SK-N-SH treated with all-trans-retinoic acid at 6 μM for 48 hours (cell line): ENCODE measurements around the gene ZNHIT2.
A peak's percentile ranks its signal among the peaks of the same experiment; 100 is the strongest.

Experiments used
- ATAC-seq: fragments of 200-7000 bp; cut with Tn5 transposase; 3 replicates; pipeline ENCODE4 v1.9.1; 2020; ENCODE audit warnings: mild to moderate bottlenecking, moderate library complexity
- ARNTL ChIP-seq: fragments of 450-650 bp; formaldehyde crosslinking; IDR thresholded peaks from 2 replicates; pipeline ENCODE4 v1.5.0; 2020; ENCODE audit warnings: low read depth, mild to moderate bottlenecking, moderate library complexity, borderline replicate concordance
- BACH2 ChIP-seq: fragments of 250-450 bp; sonication (Bioruptor Pico); IDR thresholded peaks from 2 replicates; pipeline ENCODE4 v1.9.0; 2021; ENCODE audit warnings: mild to moderate bottlenecking, borderline replicate concordance
- CREB5 ChIP-seq: fragments of 250-450 bp; sonication (Bioruptor Pico); IDR thresholded peaks from 2 replicates; pipeline ENCODE4 v1.5.1; 2020; ENCODE audit warnings: low read depth, mild to moderate bottlenecking, moderate library complexity
- CSDC2 ChIP-seq: fragments of 250-450 bp; sonication (Bioruptor Pico); IDR thresholded peaks from 2 replicates; pipeline ENCODE4 v1.5.0; 2020; ENCODE audit warnings: mild to moderate bottlenecking, moderate library complexity
- CSRNP3 ChIP-seq: fragments of 250-450 bp; sonication (Bioruptor Pico); IDR thresholded peaks from 2 replicates; pipeline ENCODE4 v1.5.1; 2021; ENCODE audit warnings: mild to moderate bottlenecking, moderate library complexity
- ESRRG ChIP-seq: fragments of 250-450 bp; sonication (Bioruptor Pico); IDR thresholded peaks from 2 replicates; pipeline ENCODE4 v1.6.1; 2021; ENCODE audit warnings: mild to moderate bottlenecking
- GLIS3 ChIP-seq: fragments of 250-450 bp; sonication (Bioruptor Pico); IDR thresholded peaks from 2 replicates; pipeline ENCODE4 v1.5.0; 2020; ENCODE audit warnings: mild to moderate bottlenecking, moderate library complexity
- ISL1 ChIP-seq: fragments of 250-450 bp; sonication (Bioruptor Pico); IDR thresholded peaks from 2 replicates; pipeline ENCODE4 v2.1.2; 2022; ENCODE audit warnings: mild to moderate bottlenecking, moderate library complexity
- OSR1 ChIP-seq: fragments of 250-450 bp; sonication (Bioruptor Pico); IDR thresholded peaks from 2 replicates; pipeline ENCODE4 v1.8.0; 2022; ENCODE audit warnings: moderate library complexity, mild to moderate bottlenecking, inconsistent platforms
- PATZ1 ChIP-seq: fragments of 250-450 bp; sonication (Bioruptor Pico); IDR thresholded peaks from 2 replicates; pipeline ENCODE4 v1.8.0; 2020; ENCODE audit warnings: mild to moderate bottlenecking, moderate library complexity, borderline replicate concordance
- POU6F1 ChIP-seq: fragments of 250-450 bp; sonication (Bioruptor Pico); IDR thresholded peaks from 2 replicates; pipeline ENCODE4 v1.8.0; 2021; ENCODE audit warnings: low read depth, mild to moderate bottlenecking, moderate library complexity, borderline replicate concordance
- PPARA ChIP-seq: fragments of 250-450 bp; sonication (Bioruptor Pico); IDR thresholded peaks from 2 replicates; pipeline ENCODE4 v1.5.0; 2020; ENCODE audit warnings: mild to moderate bottlenecking, borderline replicate concordance
- RARB ChIP-seq: fragments of 250-450 bp; sonication (Bioruptor Pico); IDR thresholded peaks from 2 replicates; pipeline ENCODE4 v1.8.0; 2021; ENCODE audit warnings: mild to moderate bottlenecking, moderate library complexity
- SNAI2 ChIP-seq: fragments of 250-450 bp; sonication (Bioruptor Pico); IDR thresholded peaks from 2 replicates; pipeline ENCODE4 v1.5.0; 2020; ENCODE audit warnings: mild to moderate bottlenecking, moderate library complexity
- TOX ChIP-seq: fragments of 250-450 bp; sonication (Bioruptor Pico); IDR thresholded peaks from 2 replicates; pipeline ENCODE4 v1.8.0; 2021; ENCODE audit warnings: mild to moderate bottlenecking, moderate library complexity, borderline replicate concordance
- TSHZ2 ChIP-seq: fragments of 250-450 bp; sonication (Bioruptor Pico); IDR thresholded peaks from 2 replicates; pipeline ENCODE4 v1.5.0; 2020; ENCODE audit warnings: mild to moderate bottlenecking, moderate library complexity
- ZC3H10 ChIP-seq: fragments of 250-450 bp; sonication (Bioruptor Pico); IDR thresholded peaks from 2 replicates; pipeline ENCODE4 v1.5.1; 2021; ENCODE audit warnings: mild to moderate bottlenecking, moderate library complexity
- ZFP3 ChIP-seq: fragments of 250-450 bp; sonication (Bioruptor Pico); IDR thresholded peaks from 2 replicates; pipeline ENCODE4 v1.5.0; 2020; ENCODE audit warnings: mild to moderate bottlenecking, moderate library complexity
- ZFP30 ChIP-seq: fragments of 450-650 bp; formaldehyde crosslinking; IDR thresholded peaks from 2 replicates; pipeline ENCODE4 v1.5.0; 2022; ENCODE audit warnings: mild to moderate bottlenecking, moderate library complexity
- ZNF565 ChIP-seq: fragments of 450-650 bp; formaldehyde crosslinking; conservative IDR thresholded peaks from 2 replicates; pipeline ENCODE4 v1.5.0; 2020; ENCODE audit warnings: low read depth, mild to moderate bottlenecking, moderate library complexity
- ZNF70 ChIP-seq: fragments of 450-650 bp; formaldehyde crosslinking; IDR thresholded peaks from 2 replicates; pipeline ENCODE4 v1.5.0; 2020; ENCODE audit warnings: mild to moderate bottlenecking, moderate library complexity
- ZNF8 ChIP-seq: fragments of 450-650 bp; formaldehyde crosslinking; IDR thresholded peaks from 2 replicates; pipeline ENCODE4 v1.5.0; 2020; ENCODE audit warnings: mild to moderate bottlenecking, moderate library complexity

Gene ZNHIT2

GRCh38 chr11:65118097-65118837 lies 766 bp upstream of the ZNHIT2 start:
- no peak for TF ChIP-seq POU6F1 (CRISPR knock-in tag)
- no peak for TF ChIP-seq SNAI2 (CRISPR knock-in tag)
- no peak for TF ChIP-seq TOX (CRISPR knock-in tag)
- no peak for TF ChIP-seq OSR1 (CRISPR knock-in tag)
- TF ChIP-seq ZFP30 (CRISPR knock-in tag), result no peak
- TF ChIP-seq ESRRG (CRISPR knock-in tag), result no peak
- TF ChIP-seq TSHZ2 (CRISPR knock-in tag), result no peak
- no peak for TF ChIP-seq ARNTL (CRISPR knock-in tag)
- TF ChIP-seq ZC3H10 (CRISPR knock-in tag), result no peak
- no peak for TF ChIP-seq RARB
- TF ChIP-seq ZNF70 (CRISPR knock-in tag), result no peak
- no peak for TF ChIP-seq CSDC2
- TF ChIP-seq BACH2 (CRISPR knock-in tag), result no peak
- TF ChIP-seq CSRNP3 (CRISPR knock-in tag), result no peak
- no peak for TF ChIP-seq GLIS3 (CRISPR knock-in tag)
- TF ChIP-seq ZNF565 (CRISPR knock-in tag), result no peak
- TF ChIP-seq PPARA, result no peak
- no peak for TF ChIP-seq ZFP3 (CRISPR knock-in tag)
- no peak for TF ChIP-seq ZNF8 (CRISPR knock-in tag)
- TF ChIP-seq CREB5, result no peak
- ATAC-seq, result no peak

GRCh38 chr11:65116370-65117205 lies 913 bp downstream of the ZNHIT2 start:
- peak; percentile 2 for ATAC-seq
- no peak for TF ChIP-seq PATZ1 (CRISPR knock-in tag)
- TF ChIP-seq TOX (CRISPR knock-in tag), result no peak
- no peak for TF ChIP-seq SNAI2 (CRISPR knock-in tag)
- no peak for TF ChIP-seq ZNF70 (CRISPR knock-in tag)
- TF ChIP-seq ZNF8 (CRISPR knock-in tag), result no peak
- TF ChIP-seq ESRRG (CRISPR knock-in tag), result no peak
- TF ChIP-seq CSRNP3 (CRISPR knock-in tag), result no peak
- 0 out of 2 replicates have a peak, but pooled peaks have one; percentile 17 for TF ChIP-seq ZFP30 (CRISPR knock-in tag)
- no peak for TF ChIP-seq PPARA
- TF ChIP-seq BACH2 (CRISPR knock-in tag), result no peak
- TF ChIP-seq CSDC2, result peak; percentile 11; the same call in 1 of the 2 replicates
- no peak for TF ChIP-seq ISL1 (CRISPR knock-in tag)
- TF ChIP-seq OSR1 (CRISPR knock-in tag), result no peak
- no peak for TF ChIP-seq GLIS3 (CRISPR knock-in tag)
- no peak for TF ChIP-seq CREB5
- TF ChIP-seq ARNTL (CRISPR knock-in tag), result no peak
- TF ChIP-seq ZNF565 (CRISPR knock-in tag), result no peak
